ENCODE measurements around the gene HYI. TPM values are rescaled to one million over a fixed set of nuclear protein-coding genes. Genes with fewer than 3 reads are reported as not detected.
"Not testable (repeated sequence)": the region's sequence is repeated elsewhere in the genome, so short reads cannot be mapped to it uniquely, and the experiment has no call there.

The HYI gene
- total and polyA plus RNA-seq, 5 donors: 26.9 to 33.1 (median 31.1) TPM

DNA sequence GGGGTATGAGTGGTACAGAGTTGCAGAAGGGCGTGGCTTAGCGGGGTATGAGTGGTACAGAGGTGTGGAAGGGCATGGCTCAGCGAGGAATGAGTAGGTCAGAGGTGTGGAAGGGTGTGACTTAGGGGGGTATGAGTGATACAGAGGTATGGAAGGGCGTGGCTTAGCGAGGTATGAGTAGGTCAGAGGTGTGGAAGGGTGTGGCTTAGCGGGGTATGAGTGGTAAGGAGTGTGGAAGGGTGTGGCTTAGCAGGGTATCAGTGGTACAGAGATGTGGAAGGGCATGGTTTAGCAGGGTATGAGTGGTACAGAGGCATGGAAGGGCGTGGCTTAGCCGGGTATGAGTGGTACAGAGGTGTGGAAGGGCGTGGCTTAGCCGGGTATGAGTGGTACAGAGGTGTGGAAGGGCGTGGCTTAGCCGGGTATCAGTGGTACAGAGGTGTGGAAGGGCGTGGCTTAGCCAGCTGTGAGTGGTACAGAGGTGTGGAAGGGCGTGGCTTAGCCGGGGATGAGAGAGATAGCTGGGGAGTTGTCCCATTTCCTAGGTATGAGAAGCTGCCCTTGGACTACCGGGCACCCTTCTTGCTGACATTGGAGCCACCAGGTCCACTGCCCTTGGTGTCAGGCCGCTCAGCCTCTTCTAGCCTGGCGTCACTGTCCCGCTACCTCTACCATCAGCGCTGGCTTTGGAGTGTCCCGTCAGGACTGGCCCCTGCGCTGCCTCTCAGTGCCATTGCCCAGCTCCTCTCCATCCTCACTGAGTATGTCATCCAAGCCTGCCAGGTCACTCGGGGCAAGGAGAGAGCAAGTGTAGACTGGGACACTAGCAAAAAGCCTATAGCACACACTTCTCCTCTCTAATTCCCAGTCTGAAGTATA lies 29.8 kb downstream of the HYI start:
- ATAC-seq (no peak), DNase-seq (no peak)
- WGBS: 93% methylated on average over 23 of the region's 23 CpGs
- H3K27ac ChIP-seq (ENCODE audit: low read length): no peak overlapping the region
- H3K4me3 ChIP-seq (ENCODE audit: low read length): no peak overlapping the region
- H3K4me1 ChIP-seq (ENCODE audit: control insufficient read depth, insufficient read depth, low read length): no peaks in the 10 kb centered on the region
- no peaks in the 10 kb centered on the region for H3K27me3 ChIP-seq (ENCODE audit: control insufficient read depth, insufficient read depth)
- no peaks in the 10 kb centered on the region for H3K9me3 ChIP-seq (ENCODE audit: control insufficient read depth, low read length)
- intact Hi-C loops (cut with DNase I): no loop called here

DNA sequence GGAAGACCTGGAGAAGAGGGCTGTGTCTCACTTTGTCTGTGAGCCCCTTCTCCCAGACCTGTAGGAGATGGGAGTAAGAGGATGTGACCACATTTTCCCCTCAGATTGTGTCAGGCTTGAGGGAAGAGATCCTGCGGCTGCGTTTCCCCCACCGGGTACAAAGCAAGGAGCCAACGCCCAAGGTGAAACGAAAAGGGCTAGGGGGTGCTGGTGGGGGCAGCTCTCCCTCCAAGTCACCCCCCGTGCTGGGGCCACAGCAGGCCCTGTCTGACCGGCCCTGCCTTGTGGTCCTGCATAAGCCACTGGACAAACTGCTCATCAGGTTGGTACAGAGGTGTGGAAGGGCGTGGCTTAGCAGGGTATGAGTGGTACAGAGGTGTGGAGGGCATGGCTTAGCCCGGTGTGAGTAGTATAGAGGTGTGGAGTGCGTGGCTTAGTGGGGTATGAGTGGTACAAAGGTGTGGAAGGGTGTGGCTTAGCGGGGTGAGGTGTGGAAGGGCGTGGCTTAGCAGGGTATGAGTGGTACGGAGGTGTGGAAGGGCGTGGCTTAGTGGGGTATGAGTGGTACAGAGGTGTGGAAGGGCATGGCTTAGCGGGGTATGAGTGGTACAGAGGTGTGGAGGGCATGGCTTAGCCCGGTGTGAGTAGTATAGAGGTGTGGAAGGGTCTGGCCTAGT lies 30.6 kb downstream of the HYI start:
- Histone ChIP-seq H3K9me3 (ENCODE audit: control insufficient read depth, low read length) (no peaks in the 10 kb centered on the region), H3K27me3 (ENCODE audit: control insufficient read depth, insufficient read depth) (no peaks in the 10 kb centered on the region), H3K4me3 (ENCODE audit: low read length) (no peak overlapping the region), H3K27ac (ENCODE audit: low read length) (no peak overlapping the region), H3K4me1 (ENCODE audit: control insufficient read depth, insufficient read depth, low read length) (no peaks in the 10 kb centered on the region)
- DNase-seq (no peak), ATAC-seq (no peak)
- intact Hi-C loops (cut with DNase I): no loop called here
- WGBS: 97% methylated on average over 16 of the region's 16 CpGs

DNA sequence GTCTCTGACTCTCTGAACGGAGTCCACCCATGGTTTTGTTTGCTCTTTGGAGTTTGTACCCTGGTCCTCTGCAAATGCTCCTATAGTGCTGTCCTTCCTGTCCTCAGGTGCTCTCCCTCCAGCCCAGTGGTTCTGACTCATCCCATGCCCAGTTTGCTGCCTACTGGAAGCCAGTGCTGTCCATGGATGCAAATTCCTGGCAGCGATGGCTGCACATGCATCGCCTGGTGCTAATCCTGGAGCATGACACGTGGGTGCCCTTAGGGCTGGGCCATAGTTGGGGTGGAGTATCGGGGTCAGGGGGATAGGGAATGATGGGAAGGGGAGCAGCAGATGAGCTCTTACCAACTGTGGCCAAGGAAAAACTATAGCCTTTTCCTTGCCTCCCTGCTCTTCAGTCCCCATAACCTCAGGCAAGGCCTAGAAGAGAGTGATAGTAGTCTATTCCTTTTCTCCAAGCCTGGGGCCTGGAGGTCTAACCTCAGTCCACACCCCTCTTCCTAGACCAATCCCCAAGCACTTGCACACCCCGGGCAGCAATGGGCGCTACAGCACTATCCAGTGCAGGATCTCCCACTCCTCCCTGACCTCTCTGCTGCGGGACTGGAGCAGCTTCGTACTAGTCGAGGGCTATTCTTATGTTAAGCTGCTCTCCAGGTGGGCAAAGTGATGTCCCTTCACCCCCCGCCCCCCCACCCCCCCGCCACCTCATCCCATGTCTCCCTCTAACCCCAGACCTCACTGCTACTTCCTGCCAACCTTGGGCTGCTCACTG lies 31.6 kb downstream of the HYI start:
- H3K9me3 ChIP-seq (ENCODE audit: control insufficient read depth, low read length): no peaks in the 10 kb centered on the region
- no peak overlapping the region for H3K27ac ChIP-seq (ENCODE audit: low read length)
- H3K4me1 ChIP-seq (ENCODE audit: control insufficient read depth, insufficient read depth, low read length): no peaks in the 10 kb centered on the region
- 91% methylated on average over 12 of the region's 12 CpGs for WGBS
- no peaks in the 10 kb centered on the region for H3K27me3 ChIP-seq (ENCODE audit: control insufficient read depth, insufficient read depth)
- H3K4me3 ChIP-seq (ENCODE audit: low read length): no peak overlapping the region
- ATAC-seq: no peak
- intact Hi-C loops (cut with DNase I): no loop called here
- no peak for DNase-seq

DNA sequence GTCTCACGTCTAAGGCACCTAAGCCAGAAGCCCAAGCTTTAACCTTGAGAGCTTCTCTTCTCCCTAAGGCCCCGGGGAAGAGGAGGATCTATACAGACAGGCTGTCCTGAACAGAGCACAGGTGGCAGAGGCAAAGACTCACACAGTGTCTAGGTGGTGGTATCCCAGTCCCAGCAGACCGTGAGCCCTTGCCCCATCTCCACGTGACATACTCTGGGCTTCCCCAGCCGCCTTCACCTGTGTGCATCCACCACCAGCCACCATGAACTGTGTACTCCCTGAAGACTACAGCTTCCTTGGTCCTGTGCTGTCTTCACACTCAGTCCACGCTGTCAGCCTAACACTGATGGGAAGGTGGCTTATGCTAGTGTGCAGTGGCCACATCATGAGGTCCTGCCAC lies 32.3 kb downstream of the HYI start:
- no peak for ATAC-seq
- Histone ChIP-seq H3K4me1 (ENCODE audit: control insufficient read depth, insufficient read depth, low read length) (no peaks in the 10 kb centered on the region), H3K27ac (ENCODE audit: low read length) (no peak overlapping the region), H3K9me3 (ENCODE audit: control insufficient read depth, low read length) (no peaks in the 10 kb centered on the region), H3K4me3 (ENCODE audit: low read length) (no peak overlapping the region), H3K27me3 (ENCODE audit: control insufficient read depth, insufficient read depth) (no peaks in the 10 kb centered on the region)
- intact Hi-C loops (cut with DNase I): no loop called here
- no peak for DNase-seq
- 93% methylated on average over 6 of the region's 6 CpGs for WGBS

DNA sequence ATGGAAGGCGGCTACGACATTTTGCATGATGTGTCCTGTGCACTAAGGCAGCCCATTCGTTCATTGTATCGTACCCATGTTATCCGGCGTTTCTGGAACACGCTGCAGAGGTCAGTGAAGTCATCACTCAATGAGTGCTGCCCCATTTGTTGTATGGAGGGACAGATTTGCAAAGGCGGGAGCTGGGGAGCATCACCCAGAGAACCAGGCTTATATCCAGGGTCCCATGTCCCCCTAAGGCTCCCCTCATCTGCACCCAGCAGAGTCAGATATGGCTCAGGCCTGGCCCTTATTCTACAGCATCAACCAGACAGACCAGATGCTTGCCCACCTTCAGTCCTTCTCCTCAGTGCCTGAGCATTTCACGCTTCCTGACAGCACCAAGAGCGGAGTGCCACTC lies 32.9 kb downstream of the HYI start:
- WGBS: 94% methylated on average over 10 of the region's 10 CpGs
- no peak for DNase-seq
- H3K9me3 ChIP-seq (ENCODE audit: control insufficient read depth, low read length): no peaks in the 10 kb centered on the region
- H3K27ac ChIP-seq (ENCODE audit: low read length): no peak overlapping the region
- no peak for ATAC-seq
- no peak overlapping the region for H3K4me3 ChIP-seq (ENCODE audit: low read length)
- intact Hi-C loops (cut with DNase I): no loop called here
- H3K27me3 ChIP-seq (ENCODE audit: control insufficient read depth, insufficient read depth): no peaks in the 10 kb centered on the region
- no peaks in the 10 kb centered on the region for H3K4me1 ChIP-seq (ENCODE audit: control insufficient read depth, insufficient read depth, low read length)

DNA sequence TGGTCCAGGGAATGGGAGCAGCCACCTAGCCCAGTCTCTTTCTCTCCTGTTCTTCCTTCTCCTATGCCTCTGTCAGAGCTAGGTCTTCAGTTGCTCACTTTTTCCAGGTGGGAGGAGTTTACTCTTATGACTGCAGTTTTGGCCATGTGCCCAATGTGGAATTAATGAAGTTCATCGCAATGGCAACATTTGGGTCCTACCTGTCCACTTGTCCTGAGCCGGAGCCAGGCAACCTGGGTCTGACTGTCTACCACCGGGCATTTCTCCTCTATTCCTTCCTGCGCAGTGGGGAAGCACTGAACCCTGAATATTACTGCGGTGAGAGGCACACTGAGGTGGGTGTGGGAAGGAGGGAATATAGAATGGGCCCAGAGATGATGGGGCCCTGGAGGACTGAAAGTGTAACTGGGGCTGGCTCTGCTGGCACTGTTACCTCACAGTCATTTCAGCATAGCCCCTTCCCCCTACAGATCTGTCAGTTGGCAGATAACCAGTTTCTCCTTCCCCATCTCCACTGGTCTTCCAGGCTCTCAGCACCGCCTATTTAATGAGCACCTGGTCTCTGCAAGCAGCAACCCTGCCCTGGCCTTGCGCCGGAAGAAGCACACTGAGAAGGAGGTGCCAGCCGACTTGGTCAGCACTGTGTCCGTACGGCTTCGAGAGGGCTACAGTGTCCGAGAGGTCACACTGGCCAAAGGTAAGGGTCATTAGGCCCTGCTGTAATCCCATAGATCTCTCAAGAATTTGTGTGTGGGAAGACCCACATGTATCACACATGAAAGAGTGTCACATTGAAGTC lies 33.9 kb downstream of the HYI start:
- H3K9me3 ChIP-seq (ENCODE audit: control insufficient read depth, low read length): no peaks in the 10 kb centered on the region
- intact Hi-C loops (cut with DNase I): loop anchor here in 3 of 4 donors (5.0 to 10.0 kb wide), 3 partner anchors 185 to 195 kb away; no protein-coding TSS in a partner anchor
- no peaks in the 10 kb centered on the region for H3K4me1 ChIP-seq (ENCODE audit: control insufficient read depth, insufficient read depth, low read length)
- H3K4me3 ChIP-seq (ENCODE audit: low read length): no peak overlapping the region
- no peak for ATAC-seq
- WGBS: 95% methylated on average over 13 of the region's 13 CpGs
- no peaks in the 10 kb centered on the region for H3K27me3 ChIP-seq (ENCODE audit: control insufficient read depth, insufficient read depth)
- peak in 1 of 3 donors; percentile 22 for DNase-seq
- no peak overlapping the region for H3K27ac ChIP-seq (ENCODE audit: low read length)

DNA sequence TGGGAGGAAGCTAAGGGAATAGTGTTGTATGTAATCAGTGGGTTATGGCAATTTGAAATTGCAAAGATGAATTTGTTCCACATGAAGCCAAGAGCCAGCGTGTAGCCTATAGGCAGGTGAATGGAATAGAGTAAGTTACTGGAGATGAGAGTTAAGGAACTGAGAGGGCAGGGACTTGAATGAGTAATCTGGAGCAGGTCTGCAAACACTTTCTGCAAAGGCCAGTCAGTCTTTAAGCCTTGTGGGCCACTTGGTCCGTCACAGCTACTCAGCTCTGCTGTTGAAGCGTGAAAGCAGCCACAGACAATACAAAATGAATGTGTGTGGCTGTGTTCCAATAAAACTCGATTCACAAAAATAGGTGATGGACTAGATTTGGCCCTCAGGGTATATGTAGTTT lies 34.9 kb downstream of the HYI start:
- no peak overlapping the region for H3K4me3 ChIP-seq (ENCODE audit: low read length)
- no peak overlapping the region for H3K27ac ChIP-seq (ENCODE audit: low read length)
- intact Hi-C loops (cut with DNase I): loop anchor here in 3 of 4 donors (5.0 to 10.0 kb wide), 3 partner anchors 184 to 194 kb away; no protein-coding TSS in a partner anchor
- DNase-seq: no peak
- H3K4me1 ChIP-seq (ENCODE audit: control insufficient read depth, insufficient read depth, low read length): no peaks in the 10 kb centered on the region
- H3K27me3 ChIP-seq (ENCODE audit: control insufficient read depth, insufficient read depth): no peaks in the 10 kb centered on the region
- no peaks in the 10 kb centered on the region for H3K9me3 ChIP-seq (ENCODE audit: control insufficient read depth, low read length)
- WGBS: 84% methylated on average over 4 of the region's 4 CpGs
- no peak for ATAC-seq

DNA sequence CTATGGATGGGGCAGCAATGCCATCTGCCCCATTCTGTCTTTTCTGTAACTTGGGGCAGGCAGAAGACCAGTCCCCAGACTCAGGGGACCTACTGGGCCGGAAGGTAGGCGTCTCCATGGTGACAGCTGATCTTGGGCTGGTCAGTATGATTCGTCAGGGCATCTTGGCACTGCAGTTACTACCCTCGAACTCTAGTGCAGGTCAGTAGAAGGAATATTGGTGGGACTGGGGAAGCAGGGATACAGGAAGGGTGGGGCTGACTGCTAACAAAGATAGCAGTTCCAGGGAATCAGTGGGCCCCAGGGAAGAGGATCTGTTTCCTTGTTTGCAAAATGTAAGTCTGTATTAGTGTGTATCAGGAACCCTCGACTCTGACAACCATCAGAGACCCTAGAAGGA lies 37.8 kb downstream of the HYI start:
- intact Hi-C loops (cut with DNase I): loop anchor here (2.0 to 10.0 kb wide), 4 partner anchors 181 to 191 kb away; no protein-coding TSS in a partner anchor
- Histone ChIP-seq H3K27me3 (ENCODE audit: control insufficient read depth, insufficient read depth) (no peaks in the 10 kb centered on the region), H3K9me3 (ENCODE audit: control insufficient read depth, low read length) (no peaks in the 10 kb centered on the region), H3K27ac (ENCODE audit: low read length) (no peak overlapping the region), H3K4me1 (ENCODE audit: control insufficient read depth, insufficient read depth, low read length) (no peaks in the 10 kb centered on the region), H3K4me3 (ENCODE audit: low read length) (no peak overlapping the region)
- DNase-seq (peak in 1 of 3 donors; percentile 27), ATAC-seq (peak in 1 of 2 donors; percentile 75)
- WGBS: 57% methylated on average over 5 of the region's 5 CpGs

DNA sequence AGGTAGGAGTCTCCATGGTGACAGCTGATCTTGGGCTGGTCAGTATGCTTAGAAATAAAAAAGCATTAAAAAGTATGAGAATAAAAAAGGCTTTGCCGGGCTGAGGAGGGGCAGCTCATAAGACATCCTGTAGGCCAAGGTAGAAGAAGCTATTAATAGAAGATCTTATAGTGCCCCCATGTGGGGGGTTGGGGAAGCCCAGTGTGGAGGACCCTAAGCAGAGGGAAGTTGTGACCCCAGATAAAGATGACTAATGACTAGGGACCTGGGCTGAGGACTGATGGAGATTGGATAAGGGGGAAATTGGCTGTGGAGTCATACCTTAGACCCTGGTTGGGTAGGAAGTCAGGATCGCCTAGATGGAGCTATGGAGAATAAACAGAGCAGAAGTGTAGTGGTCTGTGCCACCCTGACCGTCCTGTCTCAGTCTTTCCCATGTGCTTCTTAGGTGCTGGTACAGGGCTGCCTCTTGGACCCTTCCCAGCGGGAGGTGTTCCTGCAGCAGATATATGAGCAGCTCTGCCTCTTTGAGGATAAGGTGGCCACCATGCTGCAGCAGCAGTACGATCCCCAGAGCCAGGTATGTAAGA lies 39.0 kb downstream of the HYI start:
- ATAC-seq (peak; percentile 73 to 83), DNase-seq (peak in 2 of 3 donors; percentile 49 to 56)
- Histone ChIP-seq H3K27me3 (ENCODE audit: control insufficient read depth, insufficient read depth) (no peaks in the 10 kb centered on the region), H3K9me3 (ENCODE audit: control insufficient read depth, low read length) (no peaks in the 10 kb centered on the region), H3K4me3 (ENCODE audit: low read length) (no peak overlapping the region), H3K27ac (ENCODE audit: low read length) (no peak overlapping the region), H3K4me1 (ENCODE audit: control insufficient read depth, insufficient read depth, low read length) (no peaks in the 10 kb centered on the region)
- intact Hi-C loops (cut with DNase I): loop anchor here (2.0 to 10.0 kb wide), 5 partner anchors 177 to 190 kb away; no protein-coding TSS in a partner anchor
- 77% methylated on average over 5 of the region's 5 CpGs for whole genome bisulfite sequencing

DNA sequence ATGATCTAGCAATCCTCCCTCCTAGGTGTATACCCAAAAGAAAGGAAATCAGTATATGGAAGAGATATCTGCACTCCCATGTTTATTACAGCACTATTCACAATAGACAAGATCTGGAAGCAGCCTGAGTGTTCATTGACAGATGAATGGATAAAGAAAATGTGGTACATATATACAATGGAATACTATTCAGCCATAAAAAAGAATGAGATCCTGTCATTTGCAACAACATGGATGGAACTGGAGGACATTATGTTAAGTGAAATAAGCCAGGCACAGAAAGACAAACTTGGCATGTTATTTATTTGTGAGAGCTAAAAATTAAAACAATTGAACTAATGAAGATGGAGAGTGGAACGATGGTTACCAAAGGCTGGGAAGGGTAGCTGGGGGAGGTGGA lies 40.3 kb downstream of the HYI start:
- WGBS: 95% methylated on average over 1 of the region's 1 CpG
- ATAC-seq: not testable (repeated sequence)
- intact Hi-C loops (cut with DNase I): loop anchor here in 3 of 4 donors (5.0 to 10.0 kb wide), 3 partner anchors 176 to 189 kb away; no protein-coding TSS in a partner anchor

More for the DNA sequence above, 40.3 kb downstream of the HYI start:
- H3K4me1 ChIP-seq (ENCODE audit: control insufficient read depth, insufficient read depth, low read length); H3K4me3 ChIP-seq (ENCODE audit: low read length); DNase-seq; H3K9me3 ChIP-seq (ENCODE audit: control insufficient read depth, low read length); H3K27me3 ChIP-seq (ENCODE audit: control insufficient read depth, insufficient read depth); H3K27ac ChIP-seq (ENCODE audit: low read length): not testable (repeated sequence)
